ENCODE results near the gene UNC5B. TPM values are rescaled to one million over a fixed set of nuclear protein-coding genes. Genes with fewer than 3 reads are reported as not detected.

UNC5B gene
- total RNA-seq, 1 experiment from 2014 or later = 0.07 TPM

- CTCF ChIA-PET = no interaction called here
- H3K4me1 Mint-ChIP-seq (ENCODE audit: low read depth, unreplicated experiment) = no peaks in the 10 kb centered on the region
- H3K27ac Mint-ChIP-seq (ENCODE audit: unreplicated experiment) = no peak overlapping the region
- no peaks in the 10 kb centered on the region for H3K36me3 Mint-ChIP-seq (ENCODE audit: insufficient read depth, unreplicated experiment)
- DNase-seq = no peak
- H3K27me3 Mint-ChIP-seq (ENCODE audit: unreplicated experiment) = peaks cover 100% of the 10 kb centered on the region
- H3K4me3 Mint-ChIP-seq (ENCODE audit: low read depth, unreplicated experiment) = no peak overlapping the region
- TF ChIP-seq CTCF (IDR thresholded peaks at IDR 0.05; ENCODE audit: unreplicated experiment) = no peak
- no TSS peak for BruUV-seq (replicated peaks)
- intact Hi-C loops (cut with micrococcal nuclease; ENCODE audit: unreplicated experiment) = no loop called here
- H3K9me3 Mint-ChIP-seq (ENCODE audit: low read depth, unreplicated experiment) = no peaks in the 10 kb centered on the region
Measured at GRCh38 chr10:71178880-71179279, 33.5 kb upstream of the UNC5B start.

- no peak for TF ChIP-seq CTCF (IDR thresholded peaks at IDR 0.05; ENCODE audit: unreplicated experiment)
- no peaks in the 10 kb centered on the region for H3K9me3 Mint-ChIP-seq (ENCODE audit: low read depth, unreplicated experiment)
- CTCF ChIA-PET = no interaction called here
- no peak overlapping the region for H3K4me3 Mint-ChIP-seq (ENCODE audit: low read depth, unreplicated experiment)
- DNase-seq = no peak
- peaks cover 100% of the 10 kb centered on the region for H3K27me3 Mint-ChIP-seq (ENCODE audit: unreplicated experiment)
- intact Hi-C loops (cut with micrococcal nuclease; ENCODE audit: unreplicated experiment) = no loop called here
- no peak overlapping the region for H3K27ac Mint-ChIP-seq (ENCODE audit: unreplicated experiment)
- no peaks in the 10 kb centered on the region for H3K36me3 Mint-ChIP-seq (ENCODE audit: insufficient read depth, unreplicated experiment)
- no TSS peak for BruUV-seq (replicated peaks)
- no peaks in the 10 kb centered on the region for H3K4me1 Mint-ChIP-seq (ENCODE audit: low read depth, unreplicated experiment)
Measured at GRCh38 chr10:71179382-71179781, 33.0 kb upstream of the UNC5B start.

GRCh38 chr10:71184421-71184820 is 27.9 kb upstream of the UNC5B start:
- no peak for DNase-seq
- CTCF ChIA-PET = interaction anchor here (0.5 to 1.0 kb wide), 2 partner anchors 10 to 1077 kb away, joined by 3 to 5 read pairs; no protein-coding TSS in a partner anchor
- Mint-ChIP-seq H3K4me1 (ENCODE audit: low read depth, unreplicated experiment) (no peaks in the 10 kb centered on the region), H3K36me3 (ENCODE audit: insufficient read depth, unreplicated experiment) (no peaks in the 10 kb centered on the region), H3K4me3 (ENCODE audit: low read depth, unreplicated experiment) (no peak overlapping the region), H3K27me3 (ENCODE audit: unreplicated experiment) (peaks cover 100% of the 10 kb centered on the region), H3K27ac (ENCODE audit: unreplicated experiment) (no peak overlapping the region), H3K9me3 (ENCODE audit: low read depth, unreplicated experiment) (no peaks in the 10 kb centered on the region)
- no peak for TF ChIP-seq CTCF (IDR thresholded peaks at IDR 0.05; ENCODE audit: unreplicated experiment)
- intact Hi-C loops (cut with micrococcal nuclease; ENCODE audit: unreplicated experiment) = no loop called here
- BruUV-seq (replicated peaks) = no TSS peak

GRCh38 chr10:71185209-71185608 is 27.2 kb upstream of the UNC5B start:
- H3K36me3 Mint-ChIP-seq (ENCODE audit: insufficient read depth, unreplicated experiment) = no peaks in the 10 kb centered on the region
- intact Hi-C loops (cut with micrococcal nuclease; ENCODE audit: unreplicated experiment) = no loop called here
- no peak overlapping the region for H3K4me3 Mint-ChIP-seq (ENCODE audit: low read depth, unreplicated experiment)
- no TSS peak for BruUV-seq (replicated peaks)
- no peaks in the 10 kb centered on the region for H3K9me3 Mint-ChIP-seq (ENCODE audit: low read depth, unreplicated experiment)
- no peak overlapping the region for H3K27ac Mint-ChIP-seq (ENCODE audit: unreplicated experiment)
- peaks cover 100% of the 10 kb centered on the region for H3K27me3 Mint-ChIP-seq (ENCODE audit: unreplicated experiment)
- no peak for DNase-seq
- no peaks in the 10 kb centered on the region for H3K4me1 Mint-ChIP-seq (ENCODE audit: low read depth, unreplicated experiment)
- CTCF ChIA-PET = no interaction called here
- no peak for TF ChIP-seq CTCF (IDR thresholded peaks at IDR 0.05; ENCODE audit: unreplicated experiment)
